GM18505 (cell line): ENCODE measurements around the gene HAP1.

Experiments used
- ATAC-seq: cut with Tn5 transposase; IDR thresholded peaks from one replicate; pipeline ENCODE4 v1.9.1; 2021; ENCODE audit not compliant: unreplicated experiment
- POLR2A ChIP-seq: IDR thresholded peaks from 4 replicates; pipeline ENCODE4 v1.6.1; 2011; ENCODE audit warnings: borderline replicate concordance; ENCODE audit not compliant: insufficient read depth, insufficient read length; ENCODE audit errors: extremely low read depth

The HAP1 gene

GRCh38 chr17:41751288-41751687 is 16.8 kb upstream of the HAP1 start:
- TF ChIP-seq POLR2A, result no peak
- ATAC-seq, result no peak

GRCh38 chr17:41750862-41751261 is 16.4 kb upstream of the HAP1 start:
- TF ChIP-seq POLR2A, result no peak
- no peak for ATAC-seq

- no peak for TF ChIP-seq POLR2A
- ATAC-seq, result no peak
Observed at GRCh38 chr17:41748275-41748674, 13.8 kb upstream of the HAP1 start.

GRCh38 chr17:41741709-41742108 is 7.3 kb upstream of the HAP1 start:
- TF ChIP-seq POLR2A, result no peak
- no peak for ATAC-seq

GRCh38 chr17:41740506-41740905 is 6.1 kb upstream of the HAP1 start:
- TF ChIP-seq POLR2A, result no peak
- ATAC-seq, result no peak

DNA sequence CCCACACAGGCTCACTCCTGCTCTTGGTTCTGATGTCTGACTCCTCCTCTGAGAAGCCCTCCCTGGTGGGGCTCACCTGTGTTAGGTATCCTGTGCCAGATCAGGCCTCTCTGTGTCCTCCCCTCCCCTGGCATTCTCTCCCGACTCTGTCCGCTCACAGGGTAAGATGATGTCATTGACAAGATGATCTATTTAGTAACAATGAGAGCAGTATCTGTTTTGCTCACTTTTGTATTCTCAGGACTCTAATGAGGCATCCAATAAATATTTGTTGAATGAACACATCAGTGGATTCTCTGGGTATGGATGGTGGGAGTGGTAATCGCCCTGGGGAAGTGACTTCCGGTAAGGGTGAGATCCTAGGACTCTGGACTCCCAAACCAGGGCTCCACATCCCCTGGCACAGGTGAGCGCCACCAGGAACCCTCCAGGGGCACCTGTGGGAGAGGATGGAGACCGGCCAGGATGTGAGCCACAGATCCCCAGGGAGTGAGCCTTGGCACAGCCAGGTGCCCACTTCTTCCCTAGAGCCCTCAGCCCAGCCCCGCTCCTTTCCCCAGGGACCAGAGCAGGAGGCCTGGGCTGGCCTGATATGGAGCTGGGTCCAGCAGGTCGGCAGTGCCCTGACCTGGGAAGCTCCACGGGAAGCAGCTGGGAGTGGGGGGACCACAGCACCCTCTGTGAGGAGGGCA is 5.4 kb upstream of the HAP1 start:
- ATAC-seq, result no peak
- no peak for TF ChIP-seq POLR2A

DNA sequence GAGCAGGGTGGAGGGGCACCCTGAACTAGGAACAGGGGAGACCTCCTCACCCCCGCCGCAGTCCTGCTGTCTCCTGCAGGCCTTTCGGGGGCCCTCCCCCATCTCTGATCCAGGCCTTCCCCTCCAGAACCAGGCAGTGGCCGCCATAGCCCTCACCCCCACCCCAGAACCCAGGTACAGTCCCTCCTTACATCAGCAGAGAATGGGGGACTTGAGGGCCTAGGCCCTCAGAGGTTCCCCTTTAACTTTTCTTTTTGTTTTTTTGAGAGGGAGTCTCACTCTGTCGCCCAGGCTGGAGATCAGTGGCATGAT is 4.3 kb upstream of the HAP1 start:
- no peak for TF ChIP-seq POLR2A
- ATAC-seq, result no peak

DNA sequence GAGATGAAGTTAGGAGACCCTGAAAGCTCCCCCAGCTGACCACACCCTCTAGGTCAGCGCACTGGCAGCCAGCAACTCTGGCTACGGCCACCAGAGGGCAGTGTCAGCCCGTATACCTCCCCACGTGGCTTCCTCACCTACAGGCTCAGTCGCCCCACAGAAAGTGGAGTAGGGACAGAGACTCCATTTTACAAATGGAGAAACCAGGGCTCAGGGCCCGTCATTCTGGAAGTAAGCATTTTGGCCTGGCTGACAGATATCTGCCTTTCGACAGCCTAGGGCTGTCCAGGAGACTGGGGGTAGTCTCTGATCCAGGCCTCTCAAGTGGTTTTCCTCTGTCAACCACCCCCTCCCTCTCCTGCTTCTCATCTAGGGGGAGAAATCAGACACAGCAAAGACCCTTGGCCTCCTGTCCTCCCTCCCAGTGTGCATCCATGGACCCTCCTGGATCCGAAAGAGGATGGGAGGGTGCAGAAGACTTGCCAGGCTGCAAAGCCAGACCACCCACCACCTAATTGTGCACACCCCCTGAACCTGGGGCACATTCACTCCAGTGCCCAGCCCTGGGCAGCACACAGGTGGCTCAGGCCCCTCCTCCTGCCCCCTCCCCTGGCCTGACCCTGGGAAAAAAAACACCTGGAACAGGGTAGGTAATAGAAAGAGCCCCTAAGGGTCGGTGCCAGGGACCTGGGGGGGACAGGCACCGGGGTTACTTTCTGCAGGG is 3.8 kb upstream of the HAP1 start:
- TF ChIP-seq POLR2A, result no peak
- ATAC-seq, result no peak

GRCh38 chr17:41737680-41738023 is 3.2 kb upstream of the HAP1 start:
- no peak for TF ChIP-seq POLR2A
- no peak for ATAC-seq

- ATAC-seq, result no peak
- TF ChIP-seq POLR2A, result no peak
Observed at GRCh38 chr17:41736983-41737679, 2.7 kb upstream of the HAP1 start.

DNA sequence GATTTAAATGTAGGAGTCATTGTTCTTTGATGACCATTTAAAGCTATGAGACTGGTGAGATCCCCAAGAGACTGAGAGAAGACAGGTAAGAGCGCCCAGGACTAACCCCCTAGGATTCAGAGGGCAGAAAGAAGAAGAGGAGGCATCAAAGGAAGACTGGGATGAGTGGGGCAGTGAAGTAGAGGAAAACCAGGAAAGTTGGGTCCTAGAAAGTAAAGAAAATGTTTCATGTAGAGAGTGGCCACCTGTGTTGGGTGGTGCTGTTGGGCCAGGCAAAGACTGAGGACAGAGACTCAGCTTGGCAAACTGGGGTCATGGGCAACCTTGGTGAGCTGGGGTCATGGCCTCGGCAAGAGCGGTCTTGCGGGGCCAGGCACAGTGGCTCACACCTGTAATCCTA is 1.3 kb upstream of the HAP1 start:
- no peak for TF ChIP-seq POLR2A
- ATAC-seq, result no peak

GRCh38 chr17:41734949-41735313 is 488 bp upstream of the HAP1 start:
- no peak for ATAC-seq
- TF ChIP-seq POLR2A, result no peak

DNA sequence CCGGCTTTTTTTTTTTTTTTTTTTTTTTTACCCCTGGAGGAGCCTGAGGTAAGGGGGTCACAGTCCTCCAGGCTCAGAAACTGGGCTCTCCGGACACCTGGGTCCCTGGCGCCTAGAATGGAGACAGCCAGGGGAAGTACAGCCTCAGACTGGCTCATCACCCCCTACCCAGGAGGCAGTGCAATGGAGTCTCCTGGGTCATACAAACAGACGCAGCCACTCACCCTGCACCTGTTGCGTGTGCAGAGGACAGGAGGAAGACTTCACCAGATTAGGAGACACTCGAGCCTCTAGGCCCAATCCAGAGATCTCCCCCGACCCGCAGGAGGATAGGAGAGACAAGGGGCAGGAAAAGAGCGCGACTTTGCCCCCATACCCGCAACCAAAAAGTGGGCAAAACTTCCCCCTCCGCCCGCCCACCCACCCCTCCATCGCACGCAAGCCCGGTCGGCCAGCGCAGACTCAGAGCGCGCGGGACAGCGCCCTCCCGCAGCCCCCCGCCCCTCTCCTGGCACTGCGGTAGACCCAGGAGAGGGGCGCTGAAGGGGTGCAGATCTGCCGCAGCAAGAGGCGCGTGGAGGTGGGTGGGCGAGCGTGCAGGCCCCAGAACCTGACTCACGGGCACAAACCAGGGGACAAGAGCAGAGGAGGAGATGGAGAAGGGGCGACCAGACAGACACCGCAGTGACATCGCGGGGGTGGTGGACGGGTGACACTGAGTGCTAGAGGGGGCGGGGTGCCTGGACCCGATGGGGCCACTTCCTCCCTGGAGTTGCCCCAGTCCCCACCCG is 900 bp downstream of the HAP1 start:
- no peak for TF ChIP-seq POLR2A
- no peak for ATAC-seq
